DOHH2 (cell line): ENCODE data around the gene CCM2.
"Not testable (repeated sequence)": the region's sequence is repeated elsewhere in the genome, so short reads cannot be mapped to it uniquely, and the experiment has no call there.

Source experiments
- EZH2phosphoT487 ChIP-seq: fragments of 200-600 bp; sonication (generic); IDR thresholded peaks from 2 replicates; pipeline ENCODE4 v1.6.1; 2017; ENCODE audit warnings: borderline replicate concordance, mild to moderate bottlenecking, antibody characterized with exemption, low read length, moderate library complexity, mixed read lengths
- TF ChIP-seq, protein P1 (sequence below): fragments of 200-600 bp; sonication (generic); IDR thresholded peaks from one replicate; pipeline ENCODE4 v1.5.1; 2014; ENCODE audit warnings: antibody characterized with exemption, mild to moderate bottlenecking, low read depth, low read length; ENCODE audit not compliant: poor library complexity, severe bottlenecking

DNA sequence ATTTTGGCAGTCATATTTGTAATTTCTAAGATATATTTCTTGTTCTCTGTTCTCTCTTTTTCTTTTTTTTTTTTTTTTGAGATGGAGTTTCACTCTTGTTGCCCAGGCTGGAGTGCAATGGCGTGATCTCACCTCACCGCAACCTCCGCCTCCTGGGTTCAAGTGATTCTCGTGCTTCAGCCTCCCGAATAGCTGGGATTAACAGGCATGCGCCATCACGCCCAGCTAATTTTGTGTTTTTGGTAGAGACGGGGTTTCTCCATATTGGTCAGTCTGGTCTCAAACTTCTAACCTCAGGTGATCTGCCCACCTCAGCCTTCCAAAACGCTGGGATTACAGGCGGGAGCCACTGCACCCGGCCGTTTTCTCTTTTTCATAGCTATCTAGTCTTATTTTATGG lies 25.5 kb downstream of the CCM2 start:
- TF ChIP-seq, protein P1, sequence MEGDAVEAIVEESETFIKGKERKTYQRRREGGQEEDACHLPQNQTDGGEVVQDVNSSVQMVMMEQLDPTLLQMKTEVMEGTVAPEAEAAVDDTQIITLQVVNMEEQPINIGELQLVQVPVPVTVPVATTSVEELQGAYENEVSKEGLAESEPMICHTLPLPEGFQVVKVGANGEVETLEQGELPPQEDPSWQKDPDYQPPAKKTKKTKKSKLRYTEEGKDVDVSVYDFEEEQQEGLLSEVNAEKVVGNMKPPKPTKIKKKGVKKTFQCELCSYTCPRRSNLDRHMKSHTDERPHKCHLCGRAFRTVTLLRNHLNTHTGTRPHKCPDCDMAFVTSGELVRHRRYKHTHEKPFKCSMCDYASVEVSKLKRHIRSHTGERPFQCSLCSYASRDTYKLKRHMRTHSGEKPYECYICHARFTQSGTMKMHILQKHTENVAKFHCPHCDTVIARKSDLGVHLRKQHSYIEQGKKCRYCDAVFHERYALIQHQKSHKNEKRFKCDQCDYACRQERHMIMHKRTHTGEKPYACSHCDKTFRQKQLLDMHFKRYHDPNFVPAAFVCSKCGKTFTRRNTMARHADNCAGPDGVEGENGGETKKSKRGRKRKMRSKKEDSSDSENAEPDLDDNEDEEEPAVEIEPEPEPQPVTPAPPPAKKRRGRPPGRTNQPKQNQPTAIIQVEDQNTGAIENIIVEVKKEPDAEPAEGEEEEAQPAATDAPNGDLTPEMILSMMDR: not testable (repeated sequence)
- not testable (repeated sequence) for TF ChIP-seq EZH2phosphoT487
